HG02759 (cell line): ENCODE measurements around the gene ZDHHC7.

Experiments used
- ATAC-seq: cut with Tn5 transposase; IDR thresholded peaks from one replicate; pipeline ENCODE4 v1.9.1; 2021; ENCODE audit warnings: mild to moderate bottlenecking, moderate library complexity; ENCODE audit not compliant: unreplicated experiment

ZDHHC7 gene

DNA sequence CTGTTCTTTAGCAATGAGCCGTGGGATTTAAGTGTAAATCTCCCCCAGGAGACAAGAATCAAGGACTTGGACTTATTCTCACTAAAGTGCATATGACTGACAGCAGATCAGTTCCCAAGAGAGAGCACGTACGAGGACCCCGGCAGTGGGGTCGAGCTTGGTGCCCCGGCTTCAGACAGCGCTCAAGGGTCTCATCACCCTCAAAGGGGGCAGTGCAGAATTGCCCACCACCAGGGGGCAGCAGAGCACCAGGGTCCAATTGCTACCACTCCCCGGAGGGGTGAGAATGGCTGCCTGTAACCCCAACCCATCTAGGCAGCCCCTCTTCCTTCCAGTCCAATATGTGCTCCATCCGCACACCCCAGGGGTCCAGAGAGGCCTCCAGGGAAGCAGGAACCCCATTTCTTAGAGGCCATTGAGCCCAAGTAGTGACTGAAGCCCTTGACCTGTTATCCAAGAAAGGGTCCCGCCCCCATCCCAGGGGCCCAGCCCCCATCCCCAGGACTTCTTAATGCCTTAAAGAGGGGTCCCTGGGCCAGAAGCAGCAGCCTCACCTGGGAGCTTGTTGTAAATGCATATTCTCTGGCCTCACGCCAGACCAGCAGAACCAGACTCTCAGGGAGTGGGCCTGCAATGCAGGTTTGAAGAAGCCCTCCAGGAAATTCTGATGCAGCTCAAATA lies 86.1 kb downstream of the ZDHHC7 start:
- ATAC-seq: no peak

DNA sequence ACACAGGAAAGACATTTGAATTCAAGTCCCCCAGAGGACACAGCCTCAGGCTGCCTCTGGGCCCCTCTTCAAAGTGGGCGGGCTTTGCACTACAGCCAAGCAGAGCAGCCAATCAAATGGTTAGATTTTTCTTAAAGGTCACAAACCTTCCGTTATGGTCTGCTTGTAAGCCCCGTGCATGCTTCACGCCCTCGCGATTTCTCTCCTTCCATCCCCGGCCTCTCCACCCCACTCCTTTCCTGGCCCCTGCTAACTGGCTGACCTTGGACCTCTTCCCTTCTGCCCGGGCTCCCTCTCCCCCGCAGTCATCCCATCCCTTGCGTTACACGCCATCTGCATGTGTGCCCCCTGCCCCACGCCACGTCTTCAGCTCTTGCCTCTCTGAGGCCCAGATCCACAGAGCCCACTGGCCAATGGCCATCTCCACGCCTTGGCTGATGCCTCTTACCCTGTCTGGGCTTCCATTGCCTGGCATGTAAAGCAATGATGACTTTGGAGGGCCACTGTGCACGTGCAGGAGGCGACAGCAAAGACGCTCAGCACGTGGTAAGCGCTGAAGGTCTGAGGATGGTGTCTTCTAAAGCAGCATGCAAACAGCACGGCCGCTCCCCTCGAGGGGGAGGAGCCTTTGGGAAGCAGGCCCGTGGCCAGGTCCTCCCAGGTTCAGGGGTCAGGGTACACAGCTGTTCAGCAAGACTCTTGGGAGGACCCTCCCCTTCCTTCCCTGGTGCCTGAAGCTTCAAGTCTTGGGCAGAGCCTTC lies 86.8 kb downstream of the ZDHHC7 start:
- ATAC-seq: no peak
